ENCODE data around the gene PAGE4.

- TF ChIP-seq POLR2AphosphoS5 (IDR thresholded peaks at IDR 0.05) (no peak), CTCF (IDR thresholded peaks at IDR 0.05) (no peak)
Measured at GRCh38 chrX:49877397-49878101, 48.4 kb downstream of the PAGE4 start.
